Hepatocyte (in vitro differentiated cells): ENCODE measurements around the gene DPYSL3. TPM values are rescaled to one million over a fixed set of nuclear protein-coding genes. Genes with fewer than 3 reads are reported as not detected.
A peak's percentile ranks its signal among the peaks of the same experiment; 100 is the strongest.

ENCODE experiments used
- DNase-seq: peaks from one replicate; pipeline ENCODE4 v3.0.0-alpha.2; 2016; ENCODE audit warnings: low spot score
- H2AFZ ChIP-seq: fragments of 200-600 bp; sonication (generic); 2 replicates; pipeline ENCODE4 v1.6.0; 2016; ENCODE audit warnings: antibody characterized with exemption, mild to moderate bottlenecking
- H3K27ac ChIP-seq: fragments of 200-600 bp; sonication (generic); 2 replicates; pipeline ENCODE4 v1.5.1; 2016; ENCODE audit warnings: mild to moderate bottlenecking
- H3K27me3 ChIP-seq: fragments of 200-600 bp; sonication (generic); 2 replicates; pipeline ENCODE4 v1.6.1; 2016
- H3K36me3 ChIP-seq: fragments of 200-600 bp; sonication (generic); replicated peaks from 2 replicates; pipeline ENCODE4 v1.5.1; 2016; ENCODE audit warnings: low read depth; ENCODE audit not compliant: insufficient read depth
- H3K4me1 ChIP-seq: fragments of 200-600 bp; sonication (generic); 2 replicates; pipeline ENCODE4 v1.5.1; 2016; ENCODE audit warnings: mild to moderate bottlenecking, moderate library complexity; ENCODE audit not compliant: insufficient read depth
- H3K4me2 ChIP-seq: fragments of 200-600 bp; sonication (generic); 2 replicates; pipeline ENCODE4 v1.6.0; 2016
- H3K4me3 ChIP-seq: fragments of 200-600 bp; sonication (generic); 2 replicates; pipeline ENCODE4 v1.5.1; 2016; ENCODE audit warnings: mild to moderate bottlenecking
- H3K79me2 ChIP-seq: fragments of 200-600 bp; sonication (generic); 2 replicates; pipeline ENCODE4 v1.6.0; 2017; ENCODE audit warnings: mild to moderate bottlenecking
- H3K9me2 ChIP-seq: fragments of 200-600 bp; sonication (generic); replicated peaks from 2 replicates; pipeline ENCODE4 v1.6.0; 2017; ENCODE audit warnings: mild to moderate bottlenecking; ENCODE audit not compliant: insufficient read depth
- H3K9me3 ChIP-seq: fragments of 200-600 bp; sonication (generic); 2 replicates; pipeline ENCODE4 v1.5.1; 2016; ENCODE audit warnings: low read depth, mild to moderate bottlenecking
- H4K20me1 ChIP-seq: fragments of 200-600 bp; sonication (generic); 2 replicates; pipeline ENCODE4 v1.6.0; 2016; ENCODE audit warnings: mild to moderate bottlenecking; ENCODE audit not compliant: insufficient read depth, poor library complexity, severe bottlenecking
- CTCF ChIP-seq: fragments of 200-600 bp; sonication (generic); IDR thresholded peaks from 2 replicates; pipeline ENCODE4 v1.5.1; 2016; ENCODE audit warnings: antibody characterized with exemption, mild to moderate bottlenecking; ENCODE audit not compliant: poor library complexity
- EZH2 ChIP-seq: fragments of 200-600 bp; sonication (generic); IDR thresholded peaks from 2 replicates; pipeline ENCODE4 v1.6.1; 2016; ENCODE audit warnings: antibody characterized with exemption, mild to moderate bottlenecking, borderline replicate concordance
- EZH2phosphoT487 ChIP-seq: fragments of 200-600 bp; sonication (generic); IDR thresholded peaks from one replicate; pipeline ENCODE4 v1.6.1; 2018; ENCODE audit warnings: antibody characterized with exemption, mild to moderate bottlenecking, low read depth, moderate library complexity; ENCODE audit not compliant: unreplicated experiment, severe bottlenecking
- WGBS: methylation state at CpG from one replicate; pipeline ENCODE4 v1.1.6; 2016; ENCODE audit warnings: low lambda C conversion rate; ENCODE audit errors: missing lambda C conversion rate; 5-methylcytosine and 5-hydroxymethylcytosine counted together
- polyA plus RNA-seq: library from polyadenylated mRNA; unstranded; fragments of >200 nt; fragmentation: Nextera tagmentation; extraction: Ambion mirVana; gene quantifications from 2 replicates; pipeline ENCODE4 v1.2.1, GENCODE V29; 2016
- total RNA-seq: library from RNA; depleted of rRNA; stranded (reverse); fragments of >200 nt; gene quantifications from 2 replicates; pipeline ENCODE4 v1.2.3, GENCODE V29; 2014

DPYSL3 gene
- total and polyA plus RNA-seq, 2 experiments from 2014 or later: 35.7 to 78.0 TPM

- Histone ChIP-seq H4K20me1 (peaks cover 3% of the 10 kb centered on the region), H3K9me2 (no peaks in the 10 kb centered on the region), H3K9me3 (no peaks in the 10 kb centered on the region), H3K4me3 (peak overlapping the region; percentile 90), H2AFZ (no peak overlapping the region), H3K4me1 (peaks cover 31% of the 10 kb centered on the region), H3K27me3 (no peaks in the 10 kb centered on the region), H3K79me2 (peaks cover 56% of the 10 kb centered on the region), H3K4me2 (peak overlapping the region; percentile 86), H3K36me3 (no peaks in the 10 kb centered on the region), H3K27ac (no peak overlapping the region)
- WGBS: 6% methylated on average over 25 of the region's 25 CpGs
- no peak for TF ChIP-seq EZH2
- DNase-seq: no peak
Observed at GRCh38 chr5:147452165-147452811, 57.6 kb downstream of the DPYSL3 start.

- no peak for DNase-seq
- Histone ChIP-seq H3K9me3 (no peaks in the 10 kb centered on the region), H3K27ac (no peak overlapping the region), H3K9me2 (no peaks in the 10 kb centered on the region), H3K4me3 (no peak overlapping the region), H4K20me1 (peaks cover 3% of the 10 kb centered on the region), H3K36me3 (no peaks in the 10 kb centered on the region), H3K79me2 (peaks cover 63% of the 10 kb centered on the region), H2AFZ (no peak overlapping the region), H3K4me2 (peak overlapping the region; percentile 86), H3K27me3 (no peaks in the 10 kb centered on the region), H3K4me1 (peaks cover 31% of the 10 kb centered on the region)
- WGBS: 89% methylated on average over 3 of the region's 3 CpGs
- TF ChIP-seq CTCF (no peak), EZH2phosphoT487 (no peak), EZH2 (no peak)
Observed at GRCh38 chr5:147451193-147451592, 58.7 kb downstream of the DPYSL3 start.

- TF ChIP-seq CTCF (no peak), EZH2 (no peak), EZH2phosphoT487 (no peak)
- Histone ChIP-seq H3K36me3 (no peaks in the 10 kb centered on the region), H3K27me3 (no peaks in the 10 kb centered on the region), H3K9me3 (no peaks in the 10 kb centered on the region), H3K27ac (no peak overlapping the region), H3K4me2 (peak overlapping the region; percentile 86), H4K20me1 (peaks cover 3% of the 10 kb centered on the region), H3K4me3 (no peak overlapping the region), H2AFZ (no peak overlapping the region), H3K79me2 (peaks cover 69% of the 10 kb centered on the region), H3K4me1 (peaks cover 25% of the 10 kb centered on the region), H3K9me2 (no peaks in the 10 kb centered on the region)
- no peak for DNase-seq
Observed at GRCh38 chr5:147450606-147451005, 59.3 kb downstream of the DPYSL3 start.

GRCh38 chr5:147448766-147449165 lies 61.1 kb downstream of the DPYSL3 start:
- no peaks in the 10 kb centered on the region for H3K9me2 ChIP-seq
- peaks cover 86% of the 10 kb centered on the region for H3K79me2 ChIP-seq
- H3K4me1 ChIP-seq: peaks cover 13% of the 10 kb centered on the region
- H3K4me2 ChIP-seq: peak overlapping the region; percentile 2
- WGBS: 75% methylated on average over 1 of the region's 1 CpG
- H3K27ac ChIP-seq: peak overlapping the region; percentile 9
- no peaks in the 10 kb centered on the region for H3K9me3 ChIP-seq
- TF ChIP-seq EZH2phosphoT487 (no peak), EZH2 (no peak), CTCF (no peak)
- peaks cover 3% of the 10 kb centered on the region for H4K20me1 ChIP-seq
- H3K27me3 ChIP-seq: no peaks in the 10 kb centered on the region
- no peak for DNase-seq
- H2AFZ ChIP-seq: no peak overlapping the region
- H3K4me3 ChIP-seq: no peak overlapping the region
- no peaks in the 10 kb centered on the region for H3K36me3 ChIP-seq
